ENCODE results near the gene CAMTA1.
"Not testable (repeated sequence)": the region's sequence is repeated elsewhere in the genome, so short reads cannot be mapped to it uniquely, and the experiment has no call there.

The CAMTA1 gene, protein sequence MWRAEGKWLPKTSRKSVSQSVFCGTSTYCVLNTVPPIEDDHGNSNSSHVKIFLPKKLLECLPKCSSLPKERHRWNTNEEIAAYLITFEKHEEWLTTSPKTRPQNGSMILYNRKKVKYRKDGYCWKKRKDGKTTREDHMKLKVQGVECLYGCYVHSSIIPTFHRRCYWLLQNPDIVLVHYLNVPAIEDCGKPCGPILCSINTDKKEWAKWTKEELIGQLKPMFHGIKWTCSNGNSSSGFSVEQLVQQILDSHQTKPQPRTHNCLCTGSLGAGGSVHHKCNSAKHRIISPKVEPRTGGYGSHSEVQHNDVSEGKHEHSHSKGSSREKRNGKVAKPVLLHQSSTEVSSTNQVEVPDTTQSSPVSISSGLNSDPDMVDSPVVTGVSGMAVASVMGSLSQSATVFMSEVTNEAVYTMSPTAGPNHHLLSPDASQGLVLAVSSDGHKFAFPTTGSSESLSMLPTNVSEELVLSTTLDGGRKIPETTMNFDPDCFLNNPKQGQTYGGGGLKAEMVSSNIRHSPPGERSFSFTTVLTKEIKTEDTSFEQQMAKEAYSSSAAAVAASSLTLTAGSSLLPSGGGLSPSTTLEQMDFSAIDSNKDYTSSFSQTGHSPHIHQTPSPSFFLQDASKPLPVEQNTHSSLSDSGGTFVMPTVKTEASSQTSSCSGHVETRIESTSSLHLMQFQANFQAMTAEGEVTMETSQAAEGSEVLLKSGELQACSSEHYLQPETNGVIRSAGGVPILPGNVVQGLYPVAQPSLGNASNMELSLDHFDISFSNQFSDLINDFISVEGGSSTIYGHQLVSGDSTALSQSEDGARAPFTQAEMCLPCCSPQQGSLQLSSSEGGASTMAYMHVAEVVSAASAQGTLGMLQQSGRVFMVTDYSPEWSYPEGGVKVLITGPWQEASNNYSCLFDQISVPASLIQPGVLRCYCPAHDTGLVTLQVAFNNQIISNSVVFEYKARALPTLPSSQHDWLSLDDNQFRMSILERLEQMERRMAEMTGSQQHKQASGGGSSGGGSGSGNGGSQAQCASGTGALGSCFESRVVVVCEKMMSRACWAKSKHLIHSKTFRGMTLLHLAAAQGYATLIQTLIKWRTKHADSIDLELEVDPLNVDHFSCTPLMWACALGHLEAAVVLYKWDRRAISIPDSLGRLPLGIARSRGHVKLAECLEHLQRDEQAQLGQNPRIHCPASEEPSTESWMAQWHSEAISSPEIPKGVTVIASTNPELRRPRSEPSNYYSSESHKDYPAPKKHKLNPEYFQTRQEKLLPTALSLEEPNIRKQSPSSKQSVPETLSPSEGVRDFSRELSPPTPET (N-terminal part only)

DNA sequence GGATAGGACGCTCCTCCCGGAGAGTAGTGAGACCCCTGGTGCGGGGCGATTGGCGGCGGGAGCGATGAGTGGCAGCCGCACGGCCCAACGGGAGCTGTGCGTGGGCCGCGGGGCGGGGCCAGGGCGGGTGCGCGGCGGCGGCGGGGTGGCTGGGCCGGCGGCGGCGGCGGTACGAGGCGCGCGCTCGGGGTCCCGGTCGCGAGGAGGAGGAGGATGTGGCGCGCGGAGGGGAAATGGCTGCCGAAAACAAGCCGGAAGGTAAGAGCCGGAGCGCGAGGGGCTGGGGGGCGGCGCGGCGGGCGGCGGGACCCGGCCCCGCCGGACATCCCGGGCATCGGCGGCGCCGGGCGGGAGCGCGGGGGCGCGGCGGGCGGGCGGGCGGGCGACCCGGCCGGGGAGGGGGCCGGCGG is at the start of gene CAMTA1:
Gene CAMTA1 (plus strand): TSS at position 137 of the 410 bp plus-strand sequence. CDS start 77 bp downstream, at position 214.
- no peak for DNase-seq

DNA sequence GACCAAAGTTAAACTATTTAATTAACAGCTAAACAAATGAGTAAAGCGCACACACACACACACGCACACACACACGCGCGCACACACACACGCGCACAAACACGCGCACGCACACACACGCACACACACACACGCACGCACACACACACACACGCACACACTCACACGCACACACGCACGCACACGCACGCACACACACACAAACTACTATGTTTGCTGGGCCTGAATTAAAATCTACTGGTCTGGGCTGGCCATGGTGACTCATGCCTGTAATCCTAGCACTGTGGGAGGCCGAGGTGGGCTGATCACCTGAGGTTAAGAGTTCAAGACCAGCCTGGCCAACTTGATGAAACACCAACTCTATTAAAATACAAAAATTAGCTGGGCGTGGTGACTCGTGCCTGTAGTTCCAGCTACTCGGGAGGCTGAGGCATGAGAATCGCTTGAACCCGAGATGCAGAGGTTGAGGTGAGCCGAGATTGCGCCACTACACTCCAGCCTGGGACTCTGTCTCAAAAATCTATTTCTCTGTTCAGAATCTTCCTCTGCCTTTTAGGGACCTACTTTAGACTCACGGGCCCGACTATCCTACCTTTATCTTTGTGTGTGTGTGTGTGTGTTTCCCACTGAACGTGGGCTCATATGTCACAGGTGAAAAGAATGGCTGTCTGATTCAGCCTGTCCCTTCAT is 46.1 kb upstream of the CAMTA1 start:
- DNase-seq = no peak

DNA sequence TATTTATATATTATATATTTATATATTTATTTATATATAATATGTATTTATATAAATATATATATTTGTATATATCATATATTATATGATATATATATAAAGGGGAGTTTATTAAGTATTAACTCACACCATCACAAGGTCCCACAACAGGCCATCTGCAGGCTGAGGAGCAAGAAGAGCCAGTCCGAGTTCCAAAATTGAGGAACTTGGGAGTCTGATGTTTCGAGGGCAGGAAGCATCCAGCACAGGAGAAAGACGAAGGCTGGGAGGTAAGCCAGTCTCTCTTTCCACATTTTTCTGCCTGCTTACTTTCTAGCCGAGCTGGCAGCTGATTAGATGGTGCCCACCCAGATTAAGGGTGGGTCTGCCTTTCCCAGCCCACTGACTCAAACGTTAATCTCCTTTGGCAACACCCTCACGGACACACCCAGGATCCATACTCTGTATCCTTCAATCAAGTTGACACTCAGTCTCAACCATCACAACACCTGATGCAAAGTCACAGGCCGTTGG is 42.5 kb upstream of the CAMTA1 start:
- DNase-seq = not testable (repeated sequence)

DNA sequence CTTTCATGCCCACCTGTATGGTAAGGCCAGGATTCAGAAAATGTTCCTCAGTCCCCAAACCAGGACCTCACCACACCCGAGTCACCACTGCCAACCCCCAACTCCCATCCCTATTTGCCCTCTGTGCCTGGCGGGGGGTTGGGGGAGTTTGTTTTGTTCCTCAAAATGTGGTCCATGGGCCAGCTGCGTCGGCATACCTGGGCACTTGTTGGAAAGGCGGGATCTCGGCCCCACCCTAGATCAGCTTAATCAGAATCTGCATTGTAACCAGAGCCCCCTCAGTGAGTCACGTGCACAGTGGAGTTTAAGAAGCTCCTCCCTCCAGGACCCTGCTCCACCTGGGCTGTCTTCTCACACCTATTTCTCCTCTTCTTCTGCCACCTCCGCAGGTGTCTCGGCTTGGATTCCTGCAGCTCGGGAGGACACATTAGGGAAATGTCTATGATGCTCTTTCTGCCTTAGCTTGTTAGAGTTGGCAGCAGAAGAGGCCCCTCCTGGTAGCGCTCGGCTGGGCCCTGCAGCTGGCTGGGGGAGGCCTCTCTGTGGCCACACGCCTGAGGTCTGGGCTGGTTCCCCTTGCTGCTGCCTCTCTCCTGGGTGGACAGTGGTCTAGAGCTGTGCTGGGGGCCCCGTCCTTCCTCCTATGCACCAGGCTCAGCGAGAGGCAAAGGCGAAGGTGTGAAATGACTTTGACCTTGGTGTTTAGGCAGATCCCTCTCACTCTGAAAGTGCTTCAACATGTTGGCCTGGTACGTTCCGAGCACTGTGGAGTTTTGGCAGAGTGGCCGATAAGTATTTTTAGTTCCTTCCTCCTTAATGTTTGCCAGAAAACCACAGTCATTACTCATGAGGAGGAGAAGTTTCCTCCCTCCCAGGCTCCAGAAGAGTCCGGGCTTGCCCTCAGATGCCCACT is 41.8 kb upstream of the CAMTA1 start:
- DNase-seq = peak; percentile 86

DNA sequence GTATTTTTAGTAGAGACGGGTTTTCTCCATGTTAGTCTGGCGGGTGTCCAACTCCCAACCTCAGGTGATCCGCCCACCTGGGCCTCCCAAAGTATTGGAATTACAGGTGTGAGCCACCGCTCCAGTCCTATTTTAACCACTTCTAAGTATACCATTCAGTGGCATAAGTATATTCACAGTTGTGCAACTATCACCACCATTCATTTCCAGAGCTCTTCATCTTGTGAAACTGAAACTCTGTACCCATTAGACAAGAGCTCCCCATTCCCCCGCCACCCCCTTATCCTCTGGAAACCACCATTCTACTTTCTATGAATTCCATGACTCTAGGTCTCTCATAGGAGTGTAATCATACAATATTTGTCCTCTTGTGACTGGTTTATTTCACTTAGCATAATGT is 40.2 kb upstream of the CAMTA1 start:
- no peak for DNase-seq

DNA sequence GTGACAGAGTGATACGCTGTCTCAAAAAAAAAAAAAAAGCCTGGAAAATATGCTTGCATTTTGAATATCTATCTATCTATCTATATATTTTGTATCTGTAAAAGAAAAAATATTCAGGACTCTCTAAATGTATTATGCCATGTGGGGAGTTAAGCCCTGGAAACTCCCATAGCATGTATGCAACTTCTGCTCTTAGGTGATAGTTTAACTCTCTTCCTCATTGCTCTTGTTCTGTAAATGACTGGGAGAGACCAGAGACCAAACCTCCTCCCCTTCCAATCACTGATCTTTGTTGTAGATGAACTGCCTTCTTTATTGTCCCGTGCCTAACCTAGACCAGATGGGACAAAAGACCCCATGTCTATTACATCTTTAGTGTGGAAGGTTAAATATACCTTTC is 37.6 kb upstream of the CAMTA1 start:
- no peak for DNase-seq

DNA sequence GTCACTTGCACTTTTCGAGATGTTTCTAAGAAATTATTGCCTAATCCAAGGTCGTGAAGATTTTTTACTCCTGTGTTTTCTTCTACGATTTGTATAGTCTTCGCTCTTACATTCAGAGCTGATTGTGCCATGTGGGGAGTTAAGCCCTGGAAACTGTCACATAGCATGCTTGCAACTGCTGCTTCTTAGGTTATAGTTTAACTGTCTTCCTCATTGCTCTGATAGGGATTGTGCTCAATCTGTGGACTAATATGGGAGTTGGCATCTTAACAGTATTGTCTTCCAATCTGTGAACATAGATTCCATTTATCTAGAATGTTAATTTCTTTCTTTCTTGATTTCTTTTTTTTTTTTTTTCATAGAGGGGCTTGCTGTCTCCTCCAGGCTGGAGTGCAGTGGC is 34.8 kb upstream of the CAMTA1 start:
- no peak for DNase-seq

DNA sequence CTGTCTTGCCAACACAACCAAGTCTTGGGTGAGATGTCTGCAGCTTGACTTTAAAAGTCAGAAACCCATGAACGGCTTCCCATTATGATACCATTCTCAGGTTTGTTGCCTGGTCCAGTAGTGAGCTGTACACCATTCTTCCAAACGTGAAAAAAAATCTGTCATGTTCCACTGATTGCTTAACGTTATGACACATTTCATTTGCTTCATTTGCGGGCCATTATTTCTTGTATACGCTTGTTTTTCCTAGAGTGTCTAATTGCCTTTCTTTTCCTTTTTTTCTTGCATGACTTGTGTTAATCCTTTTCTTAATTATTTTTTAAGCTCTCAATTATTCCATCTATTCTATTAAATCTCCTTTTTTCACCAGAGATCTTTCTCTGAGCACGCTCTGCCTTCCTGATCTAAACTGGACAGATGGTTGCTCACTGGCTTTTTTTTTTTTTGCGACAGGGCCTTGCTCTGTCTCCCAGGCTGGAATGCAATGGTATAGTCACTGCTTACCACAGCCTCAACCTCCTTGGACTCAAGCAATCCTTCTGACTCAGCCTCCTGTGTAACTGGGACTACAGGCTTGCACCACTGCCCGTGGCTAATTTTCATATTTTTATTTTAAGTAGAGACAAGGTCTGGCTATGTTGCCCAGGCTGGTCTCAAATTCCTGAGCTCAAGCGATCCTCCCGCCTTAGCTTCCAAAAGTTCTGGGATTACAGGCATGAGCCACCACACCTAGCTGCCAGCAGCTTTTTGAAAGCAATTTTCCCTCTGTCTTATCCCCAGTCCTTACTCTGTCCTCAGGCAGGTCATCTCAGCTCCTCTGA is 31.7 kb upstream of the CAMTA1 start:
- DNase-seq = peak; percentile 48

DNA sequence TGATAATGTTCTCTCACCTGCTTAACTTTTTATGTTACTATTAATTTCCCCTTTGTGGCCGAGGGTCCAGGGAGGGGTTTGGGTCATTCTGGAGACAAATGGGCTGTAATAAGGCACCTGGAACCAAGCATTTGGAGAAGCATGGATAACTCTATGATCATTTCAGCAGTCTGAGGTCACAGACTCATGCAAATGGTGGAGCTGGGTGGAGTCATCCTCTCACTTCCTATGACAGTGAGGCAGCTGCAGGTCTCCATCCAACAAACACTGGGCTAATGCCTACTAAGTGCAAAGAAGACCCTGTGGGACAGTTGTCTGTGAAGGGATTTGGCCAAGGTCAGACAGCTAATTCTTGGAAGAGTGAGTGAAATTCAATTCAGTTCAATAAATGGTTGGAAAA is 28.8 kb upstream of the CAMTA1 start:
- no peak for DNase-seq

DNA sequence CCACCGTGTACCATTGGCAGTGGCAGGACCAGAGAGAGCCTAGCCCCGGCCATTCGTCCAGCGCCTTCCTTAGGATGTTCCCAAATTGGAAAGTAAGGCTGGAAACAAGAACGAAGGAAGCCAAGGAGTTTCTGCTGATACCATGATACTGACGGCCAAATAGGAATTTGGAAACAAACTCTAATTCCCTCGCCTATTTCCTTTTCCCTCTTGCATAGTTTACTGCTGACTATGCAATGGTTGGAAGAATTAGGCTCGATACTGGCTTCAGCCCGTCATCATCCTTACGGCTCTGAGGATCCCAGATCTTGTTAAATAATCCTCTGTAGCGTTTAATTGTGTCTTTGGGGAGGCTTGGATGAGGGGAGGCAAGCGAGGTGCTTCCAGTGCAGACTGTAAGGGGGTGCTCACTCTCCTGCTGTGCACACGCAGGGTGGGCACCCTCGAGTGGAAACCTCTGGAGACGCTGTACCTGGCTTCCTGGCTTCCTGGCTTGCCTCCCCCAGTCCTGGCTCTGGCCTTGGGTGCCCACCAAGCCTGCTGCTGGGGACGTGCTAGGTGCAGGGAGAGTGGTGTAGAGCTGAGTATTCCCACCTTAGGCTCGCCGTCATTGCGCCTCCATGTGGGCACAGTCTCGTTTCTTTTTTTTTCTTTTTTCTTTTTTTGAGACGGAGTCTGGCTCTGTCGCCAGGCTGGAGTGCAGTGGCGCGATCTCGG is 27.4 kb upstream of the CAMTA1 start:
- DNase-seq = no peak

DNA sequence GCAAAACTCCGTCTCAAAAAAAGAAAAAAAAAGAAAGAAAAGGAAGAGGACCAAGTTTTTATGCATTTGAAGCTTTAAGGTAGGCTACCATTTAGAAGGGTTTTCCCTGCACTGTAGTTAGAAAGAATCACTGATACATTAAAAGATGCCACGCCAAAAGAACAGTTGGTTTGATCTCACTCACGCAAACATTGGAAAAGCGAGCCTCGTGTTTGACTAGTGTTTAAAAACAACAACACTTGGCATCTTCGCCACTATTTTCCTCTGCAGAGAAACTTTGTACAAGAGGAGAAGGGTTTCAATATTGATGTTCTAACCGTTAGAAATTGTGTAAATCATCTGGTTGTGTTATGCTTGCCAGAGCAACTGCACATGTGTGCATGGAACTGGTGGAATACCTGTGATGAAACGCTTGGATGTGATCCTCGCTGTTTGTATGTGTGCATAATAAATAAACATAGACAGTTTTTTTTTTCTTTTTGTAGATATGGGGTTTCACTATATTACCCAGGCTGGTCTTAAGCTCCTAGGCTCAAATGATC is 24.0 kb upstream of the CAMTA1 start:
- no peak for DNase-seq

DNA sequence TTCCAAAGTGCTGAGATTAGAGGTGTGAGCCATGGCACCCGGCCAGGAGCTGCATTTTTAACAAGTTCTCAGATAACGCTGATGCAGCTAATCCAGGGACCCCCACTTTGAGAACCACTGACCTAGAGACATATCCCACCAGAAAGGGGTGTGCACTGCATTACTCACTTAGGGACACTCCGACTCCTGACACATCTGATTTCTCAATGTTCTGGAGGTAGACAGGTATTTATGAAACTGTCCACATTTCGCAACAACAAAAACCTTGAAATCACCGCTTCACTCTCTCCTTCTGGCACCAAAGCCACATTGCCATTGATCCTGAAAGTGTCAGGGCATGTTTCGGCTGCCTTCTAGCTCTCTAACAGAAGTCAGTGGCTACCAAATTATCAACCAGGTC is 23.2 kb upstream of the CAMTA1 start:
- DNase-seq = no peak

DNA sequence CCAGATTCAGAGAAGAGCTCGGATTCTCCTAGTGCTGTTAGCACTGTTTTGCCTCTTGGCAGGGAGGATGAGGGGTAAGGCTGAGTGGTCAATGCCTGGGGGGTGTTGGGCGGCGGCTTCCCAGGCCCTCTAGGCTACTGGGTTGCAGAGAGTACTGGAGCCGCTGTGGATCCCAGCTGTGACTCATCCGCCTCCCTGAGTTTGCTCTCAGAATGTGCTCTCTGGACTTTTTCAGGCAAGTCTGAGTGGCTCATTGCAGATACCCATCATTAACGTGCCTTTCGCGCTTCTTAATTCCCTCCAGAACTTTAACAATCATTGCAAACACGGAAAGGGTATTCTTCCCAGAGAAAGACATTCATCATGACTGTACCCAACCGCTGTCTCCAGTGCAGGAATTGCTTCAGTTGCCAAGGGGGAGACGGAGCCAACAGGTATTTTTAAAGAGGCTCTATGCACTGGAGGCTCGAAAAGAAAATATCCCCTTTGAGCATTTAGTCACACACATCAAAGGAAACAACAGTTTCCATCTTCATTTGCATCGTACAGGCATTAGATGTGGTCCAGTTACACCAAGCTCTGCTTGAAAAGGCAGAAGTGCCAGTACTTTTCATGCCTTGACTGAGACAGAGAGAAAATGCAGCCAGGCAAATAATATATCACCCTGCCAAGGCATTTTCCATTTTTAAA is 14.4 kb upstream of the CAMTA1 start:
- peak; percentile 78 for DNase-seq

DNA sequence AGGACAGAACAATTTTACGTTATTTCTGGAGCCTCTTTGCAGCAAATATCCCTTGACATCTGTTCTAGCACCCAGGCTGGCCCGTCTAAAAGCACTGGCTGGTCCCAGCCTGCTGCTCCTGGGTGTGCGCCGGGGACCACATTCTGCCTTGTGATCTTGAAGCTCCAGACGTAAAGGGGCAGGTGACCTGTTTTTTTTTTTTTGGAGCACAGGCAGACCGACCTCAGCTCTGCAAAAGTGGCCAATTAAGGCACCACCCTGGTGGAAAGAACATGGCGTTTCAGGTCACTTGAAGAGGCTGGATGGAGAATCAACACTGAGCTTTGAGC is 13.8 kb upstream of the CAMTA1 start:
- no peak for DNase-seq

DNA sequence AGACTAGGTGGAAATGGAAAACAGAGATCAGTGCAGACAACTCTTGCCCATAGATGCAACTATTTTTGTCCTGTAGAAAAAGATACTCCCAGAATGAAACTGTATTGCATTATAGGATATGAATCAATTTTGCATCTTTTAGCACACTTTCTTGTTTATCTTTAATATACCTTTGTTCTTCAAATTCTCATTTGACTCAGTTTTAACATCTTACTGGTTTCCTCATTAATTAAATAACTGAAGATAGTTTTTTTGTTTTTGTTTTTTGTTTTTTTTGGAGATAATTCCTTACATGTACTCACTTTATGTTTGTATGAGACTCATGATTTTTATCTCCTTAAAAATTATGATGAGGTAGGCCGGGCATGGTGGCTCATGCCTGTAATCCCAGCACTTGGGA is 10.9 kb upstream of the CAMTA1 start:
- no peak for DNase-seq

DNA sequence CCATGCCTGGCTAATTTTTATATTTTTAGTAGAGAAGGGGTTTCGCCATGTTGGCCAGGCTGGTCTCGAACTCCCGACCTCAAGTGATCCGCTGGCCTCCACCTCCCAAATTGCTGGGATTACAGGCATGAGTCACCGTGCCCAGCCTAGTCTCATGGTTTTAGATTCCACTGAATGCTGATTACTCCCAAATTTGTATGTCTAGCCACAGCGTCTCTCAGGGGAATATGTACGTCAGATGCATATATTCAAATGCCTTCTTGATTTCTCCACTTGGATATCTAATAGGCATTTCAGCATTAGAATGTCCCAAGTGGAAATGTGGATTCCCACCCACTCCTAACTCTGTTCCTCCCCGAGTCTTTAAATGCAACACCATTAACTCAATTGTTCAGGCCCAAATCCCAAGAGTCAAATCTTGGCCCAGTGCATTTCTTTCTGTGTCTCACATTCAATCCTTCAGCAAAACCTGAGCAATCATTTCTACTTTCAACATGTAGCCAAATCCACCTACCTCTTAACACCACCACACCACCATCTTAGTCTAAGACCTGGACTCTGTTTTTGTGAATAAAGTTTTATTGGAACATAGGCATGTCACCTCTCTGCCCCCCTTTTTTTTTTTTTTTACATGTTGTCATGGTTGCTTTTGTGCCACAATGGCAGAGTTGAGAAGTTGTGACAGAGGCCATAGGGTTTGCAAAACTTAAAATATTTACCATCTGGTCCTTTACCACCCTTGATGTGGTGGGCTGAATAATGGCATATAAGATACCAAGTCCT is 9.8 kb upstream of the CAMTA1 start:
- no peak for DNase-seq

DNA sequence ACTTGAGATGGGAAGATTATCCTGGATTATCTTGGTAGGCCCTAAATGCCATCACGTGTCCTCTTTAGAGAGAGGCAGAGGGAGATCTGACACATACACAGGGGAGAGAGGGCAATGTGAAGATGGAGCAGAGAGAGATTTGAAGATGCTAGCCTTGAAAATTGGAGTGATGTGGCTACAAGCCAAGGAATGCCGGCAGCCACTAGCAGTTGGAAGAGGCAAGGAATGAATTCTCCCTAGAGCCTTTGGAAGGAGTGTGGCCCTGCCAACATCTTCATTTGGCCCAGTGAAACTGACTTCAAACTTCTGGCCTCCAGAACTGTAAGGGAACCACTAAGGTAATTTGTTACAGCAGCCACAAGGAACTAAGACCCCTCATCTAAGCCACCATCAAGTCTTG is 8.9 kb upstream of the CAMTA1 start:
- no peak for DNase-seq

DNA sequence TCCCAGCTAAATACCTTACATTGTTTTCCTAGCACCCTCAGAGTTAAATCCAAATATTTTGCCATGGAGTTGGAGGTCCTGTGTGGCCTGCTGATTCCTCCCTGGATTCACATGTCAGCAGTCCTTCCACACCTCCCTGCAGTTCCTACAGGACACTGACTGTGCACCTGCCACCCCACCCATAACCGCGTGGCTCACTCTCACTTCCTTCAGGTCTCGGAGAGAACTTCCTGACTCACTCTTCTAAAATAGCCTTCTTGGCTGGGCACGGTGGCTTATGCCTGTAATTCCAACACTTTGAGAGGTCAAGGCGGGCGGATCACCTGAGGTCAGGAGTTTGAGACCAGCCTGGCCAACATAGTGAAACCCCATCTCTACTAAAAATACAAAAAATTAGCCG is 8.4 kb upstream of the CAMTA1 start:
- no peak for DNase-seq
